ENCODE results near the gene NLRC3. TPM values are rescaled to one million over a fixed set of nuclear protein-coding genes. Genes with fewer than 3 reads are reported as not detected.

NLRC3 gene
- total and polyA plus RNA-seq, 9 donors: 0.10 to 1.3 (median 0.23) TPM

DNA sequence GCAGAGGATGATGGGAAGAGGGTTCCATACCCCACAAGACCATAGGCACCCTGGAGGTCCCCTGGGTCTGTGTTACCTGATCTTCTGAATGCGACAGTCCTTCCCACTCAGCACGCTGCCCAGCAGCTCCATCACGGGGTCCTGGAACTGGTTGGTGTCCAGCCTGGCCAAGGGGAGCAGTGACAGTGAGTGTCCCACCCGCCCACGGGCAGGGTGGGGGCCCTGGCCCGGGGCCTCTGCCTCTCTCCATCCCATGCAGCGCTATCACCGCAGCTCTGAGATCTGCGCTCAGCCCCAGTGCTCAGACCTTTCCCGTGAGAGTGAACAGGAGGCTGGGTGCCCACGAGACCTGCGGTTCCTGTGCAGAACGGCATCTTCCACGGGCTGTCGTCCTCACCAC lies 15.6 kb downstream of the NLRC3 start:
- TF ChIP-seq, protein P1, sequence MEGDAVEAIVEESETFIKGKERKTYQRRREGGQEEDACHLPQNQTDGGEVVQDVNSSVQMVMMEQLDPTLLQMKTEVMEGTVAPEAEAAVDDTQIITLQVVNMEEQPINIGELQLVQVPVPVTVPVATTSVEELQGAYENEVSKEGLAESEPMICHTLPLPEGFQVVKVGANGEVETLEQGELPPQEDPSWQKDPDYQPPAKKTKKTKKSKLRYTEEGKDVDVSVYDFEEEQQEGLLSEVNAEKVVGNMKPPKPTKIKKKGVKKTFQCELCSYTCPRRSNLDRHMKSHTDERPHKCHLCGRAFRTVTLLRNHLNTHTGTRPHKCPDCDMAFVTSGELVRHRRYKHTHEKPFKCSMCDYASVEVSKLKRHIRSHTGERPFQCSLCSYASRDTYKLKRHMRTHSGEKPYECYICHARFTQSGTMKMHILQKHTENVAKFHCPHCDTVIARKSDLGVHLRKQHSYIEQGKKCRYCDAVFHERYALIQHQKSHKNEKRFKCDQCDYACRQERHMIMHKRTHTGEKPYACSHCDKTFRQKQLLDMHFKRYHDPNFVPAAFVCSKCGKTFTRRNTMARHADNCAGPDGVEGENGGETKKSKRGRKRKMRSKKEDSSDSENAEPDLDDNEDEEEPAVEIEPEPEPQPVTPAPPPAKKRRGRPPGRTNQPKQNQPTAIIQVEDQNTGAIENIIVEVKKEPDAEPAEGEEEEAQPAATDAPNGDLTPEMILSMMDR (IDR thresholded peaks at IDR 0.05): no peak
- TF ChIP-seq EP300 (IDR thresholded peaks at IDR 0.05): no peak
- no peak for TF ChIP-seq POLR2A (IDR thresholded peaks at IDR 0.05)
- no peaks in the 10 kb centered on the region for H3K36me3 ChIP-seq
- H3K4me3 ChIP-seq: no peak overlapping the region
- H3K4me1 ChIP-seq (ENCODE audit: insufficient read depth): no peaks in the 10 kb centered on the region
- DNase-seq: no peak
- no peaks in the 10 kb centered on the region for H3K9me3 ChIP-seq
- intact Hi-C loops (cut with DNase I): no loop called here
- H3K27ac ChIP-seq: no peak overlapping the region
- 87 to 90% (median 89%) methylated on average over 15 of the region's 15 CpGs for WGBS, 3 donors
- no peaks in the 10 kb centered on the region for H3K27me3 ChIP-seq

DNA sequence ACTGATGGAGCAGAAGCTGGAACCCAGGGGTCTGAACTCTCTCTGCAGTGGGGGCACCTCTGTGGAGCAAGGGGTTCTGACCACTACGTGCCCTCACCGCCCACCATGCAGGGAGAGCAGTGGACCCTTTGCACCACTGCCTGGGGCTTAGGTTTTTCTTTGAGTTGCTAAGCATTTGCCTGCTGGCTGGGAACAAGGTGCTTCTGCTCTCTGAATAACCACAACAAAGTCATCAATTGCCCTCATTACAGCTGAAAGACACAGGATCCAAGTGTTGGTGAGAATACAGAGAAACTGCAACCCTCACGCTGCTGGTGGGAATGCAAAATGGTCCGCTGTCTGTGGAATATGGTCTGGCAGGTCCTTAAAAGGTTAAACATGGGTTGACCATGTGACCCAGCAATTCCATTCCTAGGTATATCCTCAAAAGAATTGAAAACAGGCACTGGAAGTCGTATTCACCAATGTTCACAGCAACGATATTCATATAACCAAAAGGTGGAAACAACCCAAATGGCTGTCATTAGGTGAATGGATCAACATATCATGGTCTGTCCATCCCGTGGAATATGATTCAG lies 22.8 kb downstream of the NLRC3 start:
- TF ChIP-seq EP300 (IDR thresholded peaks at IDR 0.05) (no peak), POLR2A (IDR thresholded peaks at IDR 0.05) (no peak)
- TF ChIP-seq, protein P1 (IDR thresholded peaks at IDR 0.05): no peak
- intact Hi-C loops (cut with DNase I): no loop called here
- Histone ChIP-seq H3K36me3 (no peaks in the 10 kb centered on the region), H3K4me1 (ENCODE audit: insufficient read depth) (no peaks in the 10 kb centered on the region), H3K27ac (no peak overlapping the region), H3K27me3 (no peaks in the 10 kb centered on the region), H3K9me3 (no peaks in the 10 kb centered on the region), H3K4me3 (no peak overlapping the region)
- 86 to 95% (median 94%) methylated on average over 7 of the region's 7 CpGs for WGBS, 3 donors
- DNase-seq: no peak

DNA sequence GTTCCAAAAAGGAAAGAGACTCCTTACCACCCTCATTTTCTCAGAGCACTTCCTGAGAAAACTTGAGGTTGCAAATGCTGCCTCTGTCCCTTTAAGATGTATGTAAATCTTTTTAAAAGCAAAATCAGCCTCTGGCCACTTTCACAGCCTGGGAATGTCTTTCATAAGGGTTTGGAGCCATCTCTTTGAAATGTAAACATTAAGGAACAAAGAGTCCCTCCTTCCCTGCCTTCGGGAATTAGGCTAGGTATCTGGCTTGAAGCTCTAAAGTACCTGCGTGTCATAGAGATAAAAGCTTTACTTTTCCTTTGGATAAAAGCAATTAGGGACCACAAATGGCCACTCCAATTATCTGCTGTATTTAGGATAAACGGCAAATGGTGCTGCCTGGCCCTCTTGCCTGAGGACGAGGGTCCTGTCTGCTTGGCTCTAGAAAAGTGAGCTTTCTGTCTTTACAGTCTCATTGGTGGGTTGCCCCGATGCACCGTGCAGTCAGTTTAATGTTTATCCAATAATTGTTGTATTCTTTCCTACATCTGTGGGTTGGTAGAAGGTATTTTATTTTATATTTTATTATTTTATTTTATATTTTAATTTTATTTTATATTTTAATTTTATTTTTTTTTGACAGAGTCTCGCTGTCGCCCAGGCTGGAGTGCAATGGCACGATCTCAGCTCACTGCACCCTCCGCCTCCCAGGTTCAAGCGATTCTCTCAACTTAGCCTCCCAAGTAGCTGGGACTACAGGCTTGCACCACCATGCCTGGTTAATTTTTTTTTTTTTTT lies 23.9 kb downstream of the NLRC3 start:
- Histone ChIP-seq H3K4me1 (ENCODE audit: insufficient read depth) (no peaks in the 10 kb centered on the region), H3K27me3 (no peaks in the 10 kb centered on the region), H3K4me3 (no peak overlapping the region), H3K9me3 (no peaks in the 10 kb centered on the region), H3K27ac (no peak overlapping the region), H3K36me3 (no peaks in the 10 kb centered on the region)
- WGBS, 3 donors: 72 to 76% (median 75%) methylated on average over 11 of the region's 11 CpGs
- TF ChIP-seq POLR2A (IDR thresholded peaks at IDR 0.05): no peak
- TF ChIP-seq, protein P1 (IDR thresholded peaks at IDR 0.05): no peak
- no peak for TF ChIP-seq EP300 (IDR thresholded peaks at IDR 0.05)
- intact Hi-C loops (cut with DNase I): no loop called here
- DNase-seq: no peak

DNA sequence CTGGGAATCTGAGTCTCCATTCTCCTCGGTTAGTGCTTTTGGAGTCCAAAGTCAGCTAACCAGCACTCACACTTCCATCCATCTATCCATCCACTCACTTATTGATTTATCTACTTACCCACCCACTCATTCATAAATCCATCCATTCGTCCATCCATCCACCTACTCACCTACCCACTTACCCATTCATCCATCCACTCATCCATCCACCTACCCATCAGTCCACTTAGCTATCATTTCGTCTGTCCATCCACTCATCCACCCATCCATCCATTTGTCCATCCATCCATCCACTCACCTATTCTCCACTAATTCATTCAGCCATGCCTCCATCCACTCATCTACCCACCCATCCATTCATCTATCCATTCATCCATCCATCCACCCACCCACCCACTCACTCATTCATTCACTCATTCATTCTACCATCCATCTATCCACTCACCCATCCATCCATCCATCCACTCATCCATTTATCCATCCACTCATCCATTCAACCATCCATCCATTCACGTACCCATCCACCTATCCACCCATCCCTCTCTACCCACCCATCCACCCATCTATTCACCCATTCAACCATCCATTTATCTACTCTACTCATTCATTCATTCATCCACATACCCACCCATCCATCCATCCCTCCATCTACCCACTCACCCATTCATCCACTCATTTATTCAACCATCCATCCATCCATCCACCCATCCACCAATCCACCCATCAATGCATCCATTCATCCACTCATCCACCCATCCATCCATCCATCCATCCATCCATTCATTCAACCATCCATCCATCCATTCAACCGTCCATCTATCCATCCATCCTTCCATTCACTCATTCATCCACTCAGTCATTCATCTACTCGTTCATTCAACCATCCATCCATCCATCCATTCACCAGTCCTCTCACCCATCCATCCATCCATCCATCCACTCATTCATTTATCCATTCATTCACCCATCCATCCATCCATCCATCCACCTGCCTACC lies 26.1 kb downstream of the NLRC3 start:
- TF ChIP-seq, protein P1 (IDR thresholded peaks at IDR 0.05): no peak
- TF ChIP-seq POLR2A (IDR thresholded peaks at IDR 0.05) (no peak), EP300 (IDR thresholded peaks at IDR 0.05) (no peak)
- Histone ChIP-seq H3K36me3 (no peaks in the 10 kb centered on the region), H3K9me3 (no peaks in the 10 kb centered on the region), H3K27ac (no peak overlapping the region), H3K4me1 (ENCODE audit: insufficient read depth) (no peaks in the 10 kb centered on the region), H3K4me3 (no peak overlapping the region), H3K27me3 (no peaks in the 10 kb centered on the region)
- WGBS, 3 donors: 94 to 95% (median 95%) methylated on average over 6 of the region's 6 CpGs
- no peak for DNase-seq
- intact Hi-C loops (cut with DNase I): no loop called here
